H9 (cell line): ENCODE measurements around the gene C19orf47. TPM values are rescaled to one million over a fixed set of nuclear protein-coding genes. Genes with fewer than 3 reads are reported as not detected.

ENCODE experiments used
- DNase-seq: peaks from one replicate; pipeline ENCODE4 v3.0.0-alpha.2; 2017
- H2AFZ ChIP-seq: one replicate; pipeline ENCODE4 v1.6.1; 2013; ENCODE audit warnings: mild to moderate bottlenecking, low read length, control low read depth, moderate library complexity
- H2AK5ac ChIP-seq: 2 replicates; pipeline ENCODE4 v1.6.1; 2013; ENCODE audit warnings: low read length, control low read depth, mixed read lengths; ENCODE audit not compliant: insufficient read length
- H2BK120ac ChIP-seq: one replicate; pipeline ENCODE4 v1.6.1; 2013; ENCODE audit warnings: low read depth, mild to moderate bottlenecking, low read length, control low read depth, inconsistent platforms; ENCODE audit not compliant: poor library complexity, severe bottlenecking
- H2BK12ac ChIP-seq: 2 replicates; pipeline ENCODE4 v1.6.1; 2013; ENCODE audit warnings: low read length, control low read depth, mixed read lengths, low read depth; ENCODE audit not compliant: insufficient read length
- H2BK15ac ChIP-seq: 2 replicates; pipeline ENCODE4 v1.6.1; 2013; ENCODE audit warnings: low read depth, low read length, control low read depth
- H2BK20ac ChIP-seq: one replicate; pipeline ENCODE4 v1.6.1; 2013; ENCODE audit warnings: low read depth, mild to moderate bottlenecking, low read length, control low read depth, inconsistent platforms; ENCODE audit not compliant: poor library complexity, severe bottlenecking
- H2BK5ac ChIP-seq: 2 replicates; pipeline ENCODE4 v1.6.1; 2013; ENCODE audit warnings: low read length, control low read depth, mixed read lengths; ENCODE audit not compliant: insufficient read length
- H3K14ac ChIP-seq: 2 replicates; pipeline ENCODE4 v1.6.1; 2013; ENCODE audit warnings: low read length, control low read depth; ENCODE audit not compliant: insufficient read depth
- H3K18ac ChIP-seq: 2 replicates; pipeline ENCODE4 v1.6.1; 2013; ENCODE audit warnings: low read depth, mild to moderate bottlenecking, mixed read lengths, low read length, control low read depth; ENCODE audit not compliant: insufficient read length
- H3K23ac ChIP-seq: 2 replicates; pipeline ENCODE4 v1.6.1; 2013; ENCODE audit warnings: low read length, control low read depth, mixed read lengths, low read depth; ENCODE audit not compliant: insufficient read length
- H3K23me2 ChIP-seq: 2 replicates; pipeline ENCODE4 v1.6.1; 2013; ENCODE audit warnings: low read depth, mild to moderate bottlenecking, mixed read lengths, low read length, control low read depth; ENCODE audit not compliant: insufficient read length, poor library complexity, severe bottlenecking
- H3K27ac ChIP-seq: 2 replicates; pipeline ENCODE4 v1.5.1; 2013; ENCODE audit warnings: low read length, control low read depth, mixed read lengths, low read depth; ENCODE audit not compliant: insufficient read length
- H3K27me3 ChIP-seq: 2 replicates; pipeline ENCODE4 v1.6.1; 2013; ENCODE audit warnings: low read length, control low read depth, inconsistent platforms; ENCODE audit not compliant: insufficient read depth
- H3K4ac ChIP-seq: 2 replicates; pipeline ENCODE4 v1.6.1; 2013; ENCODE audit warnings: low read depth, mild to moderate bottlenecking, control low read depth, inconsistent platforms, low read length, moderate library complexity
- H3K4me1 ChIP-seq: 2 replicates; pipeline ENCODE4 v1.6.1; 2013; ENCODE audit warnings: low read length, control low read depth, inconsistent platforms; ENCODE audit not compliant: insufficient read depth
- H3K4me2 ChIP-seq: 2 replicates; pipeline ENCODE4 v1.6.1; 2013; ENCODE audit warnings: low read length, control low read depth, mixed read lengths; ENCODE audit not compliant: insufficient read length, insufficient read depth
- H3K56ac ChIP-seq: 2 replicates; pipeline ENCODE4 v1.6.1; 2013; ENCODE audit warnings: low read depth, mild to moderate bottlenecking, mixed read lengths, low read length, control low read depth; ENCODE audit not compliant: insufficient read length
- H3K79me1 ChIP-seq: 2 replicates; pipeline ENCODE4 v1.6.1; 2013; ENCODE audit warnings: low read depth, mild to moderate bottlenecking, moderate library complexity, low read length, control low read depth, inconsistent platforms; ENCODE audit not compliant: insufficient read depth, poor library complexity, severe bottlenecking
- H3K79me2 ChIP-seq: 2 replicates; pipeline ENCODE4 v1.6.1; 2013; ENCODE audit warnings: low read length, control low read depth, inconsistent platforms; ENCODE audit not compliant: insufficient read depth
- H3K9ac ChIP-seq: 2 replicates; pipeline ENCODE4 v1.6.1; 2013; ENCODE audit warnings: low read length, control low read depth, mixed read lengths; ENCODE audit not compliant: insufficient read length; ENCODE audit errors: extremely low read depth
- H3K9me3 ChIP-seq: one replicate; pipeline ENCODE4 v1.6.1; 2013; ENCODE audit warnings: low read depth, low read length, inconsistent platforms; ENCODE audit not compliant: control insufficient read depth
- H3T11ph ChIP-seq: one replicate; pipeline ENCODE4 v1.6.1; 2013; ENCODE audit warnings: mild to moderate bottlenecking, low read length, control low read depth, inconsistent platforms
- H4K20me1 ChIP-seq: one replicate; pipeline ENCODE4 v1.6.1; 2013; ENCODE audit not compliant: control insufficient read depth, insufficient read length, insufficient read depth
- H4K5ac ChIP-seq: 2 replicates; pipeline ENCODE4 v1.6.1; 2013; ENCODE audit warnings: low read depth, mild to moderate bottlenecking, mixed read lengths, low read length, control low read depth; ENCODE audit not compliant: insufficient read length
- H4K8ac ChIP-seq: replicated peaks from 2 replicates; pipeline ENCODE4 v1.6.1; 2013; ENCODE audit warnings: low read length, control low read depth, mixed read lengths, low read depth; ENCODE audit not compliant: insufficient read length
- H4K91ac ChIP-seq: 2 replicates; pipeline ENCODE4 v1.6.1; 2013; ENCODE audit warnings: low read depth, mild to moderate bottlenecking, moderate library complexity, mixed read lengths, low read length, control low read depth; ENCODE audit not compliant: insufficient read length
- H3K27ac Mint-ChIP-seq, 3 experiments: 2 replicates in 2 of 3; 3 replicates in 1 of 3; pipeline ENCODE4 v1.8.0; 2020 to 2021; ENCODE audit warnings: mixed read lengths in 3 of 3, mild to moderate bottlenecking in 1 of 3, moderate library complexity in 1 of 3
- H3K27me3 Mint-ChIP-seq: 2 replicates; pipeline ENCODE4 v1.8.0; 2021; ENCODE audit warnings: low read depth, mild to moderate bottlenecking, moderate library complexity, mixed read lengths
- H3K36me3 Mint-ChIP-seq, 3 experiments: 2 replicates in 2 of 3; 3 replicates in 1 of 3; pipeline ENCODE4 v1.8.0; 2020 to 2021; ENCODE audit warnings: low read depth in 3 of 3, mixed read lengths in 3 of 3; ENCODE audit not compliant: insufficient read depth in 1 of 3
- H3K4me1 Mint-ChIP-seq, 2 experiments: 2 replicates each; pipeline ENCODE4 v1.8.0; 2020; ENCODE audit warnings: mixed read lengths in 2 of 2
- H3K4me3 Mint-ChIP-seq, 2 experiments: 2 replicates in 1 of 2; 3 replicates in 1 of 2; pipeline ENCODE4 v1.8.0; 2020 to 2021; ENCODE audit warnings: mild to moderate bottlenecking in 2 of 2, mixed read lengths in 2 of 2, moderate library complexity in 1 of 2
- H3K9me3 Mint-ChIP-seq, 2 experiments: 2 replicates in 1 of 2; 3 replicates in 1 of 2; pipeline ENCODE4 v1.8.0; 2020; ENCODE audit warnings: mild to moderate bottlenecking in 2 of 2, mixed read lengths in 2 of 2, moderate library complexity in 1 of 2
- CTCF ChIP-seq: fragments of 200-600 bp; sonication (generic); conservative IDR thresholded peaks from 3 replicates; pipeline ENCODE4 v1.8.0; 2021; ENCODE audit warnings: antibody characterized with exemption, mild to moderate bottlenecking
- WGBS: extraction: QIAGEN DNeasy Blood & Tissue Kit; methylation state at CpG from one replicate; pipeline ENCODE4 v1.1.7; 2013; ENCODE audit warnings: missing lambda C conversion rate, low lambda C conversion rate, mixed read lengths; ENCODE audit not compliant: insufficient read length; ENCODE audit errors: extremely low coverage; 5-methylcytosine and 5-hydroxymethylcytosine counted together
- total RNA-seq: library from RNA; stranded (reverse); gene quantifications from 2 replicates; pipeline ENCODE4 v1.2.1, GENCODE V29; 2021

The C19orf47 gene
- total RNA-seq, 1 experiment from 2014 or later: 19.4 TPM

- Histone ChIP-seq H3T11ph (no peak overlapping the region), H3K27ac (no peak overlapping the region), H3K27me3 (no peaks in the 10 kb centered on the region), H2AFZ (no peak overlapping the region), H3K56ac (no peak overlapping the region), H3K79me2 (peaks cover 15% of the 10 kb centered on the region), H2BK20ac (no peak overlapping the region), H4K8ac (no peak overlapping the region), H2BK120ac (no peak overlapping the region), H3K18ac (no peak overlapping the region), H3K4me1 (no peaks in the 10 kb centered on the region; the same call in 1 of the 2 replicates), H3K4me2 (peak overlapping the region; percentile 98), H3K23ac (no peak overlapping the region), H2AK5ac (no peak overlapping the region), H4K91ac (no peak overlapping the region), H3K4ac (no peak overlapping the region), H2BK12ac (peak overlapping the region; percentile 47), H3K14ac (peak overlapping the region; percentile 50; the same call in 1 of the 2 replicates), H2BK5ac (no peak overlapping the region), H3K23me2 (peaks cover 9% of the 10 kb centered on the region), H3K9me3 (no peaks in the 10 kb centered on the region), H3K79me1 (peaks cover 5% of the 10 kb centered on the region), H3K9ac (peak overlapping the region; percentile 80), H4K5ac (no peak overlapping the region), H4K20me1 (no peaks in the 10 kb centered on the region), H2BK15ac (no peak overlapping the region)
- H3K4me3 Mint-ChIP-seq: peak overlapping the region; percentile 96 to 98
- no peak for TF ChIP-seq CTCF
- no peaks in the 10 kb centered on the region for H3K27me3 Mint-ChIP-seq
- H3K4me1 Mint-ChIP-seq: peaks cover 36 to 45% of the 10 kb centered on the region in 2 experiments
- H3K9me3 Mint-ChIP-seq: no peaks in the 10 kb centered on the region; a peak in 1 of 5 replicates
- no CpG with 5 or more reads among the region's 12 CpGs for WGBS
- H3K36me3 Mint-ChIP-seq: 0 out of 7 replicates have a peak, but pooled peaks cover 0 to 2% (median 0%) of the 10 kb centered on the region in 3 experiments
- H3K27ac Mint-ChIP-seq: peak overlapping the region; percentile 72 to 99 (median 97); a peak in 6 of 7 replicates
- no peak for DNase-seq
Measured at GRCh38 chr19:40283414-40284250, 64.6 kb downstream of the C19orf47 start.
